Activated CD4-positive, alpha-beta memory T cell treated with anti-CD3 and anti-CD28 coated beads, Interleukin-2, amount 10 ng/mL, durations not matched to agents 7 days and 5 days (primary cell): ENCODE data around the gene DEFB116. TPM values are rescaled to one million over a fixed set of nuclear protein-coding genes. Genes with fewer than 3 reads are reported as not detected.

Source experiments
- total RNA-seq, 2 experiments: library from RNA; stranded (reverse); gene quantifications; one replicate each; pipeline ENCODE4 v1.2.3, GENCODE V29; 2021

The DEFB116 gene
- total RNA-seq, 2 experiments from 2014 or later = not detected

Other genes with a start within 250 kb of the DEFB116 start
- gene DEFB115, start 50.9 kb downstream of the DEFB116 start, total RNA-seq = not detected
- gene DEFB118, start 60.0 kb upstream of the DEFB116 start, total RNA-seq = not detected
- gene DEFB119, start 82.0 kb upstream of the DEFB116 start, total RNA-seq = not detected
- not detected for gene DEFB121, start 97.6 kb upstream of the DEFB116 start, total RNA-seq
- gene DEFB123, start 132.0 kb upstream of the DEFB116 start, total RNA-seq = not detected
- gene DEFB124, start 166.5 kb upstream of the DEFB116 start, total RNA-seq = not detected
- gene REM1, start 166.7 kb upstream of the DEFB116 start, total RNA-seq = not detected
- gene HM13, start 205.9 kb upstream of the DEFB116 start, total RNA-seq = 100 to 1,000 TPM; 162 to 165 TPM